T-helper 1 cell treated with Interleukin-12 subunit alpha and Interleukin-12 subunit beta and Interleukin-4 antibody, amounts not matched to agents 30 ng/mL and 1 ng/mL, for 36 hours (primary cell): ENCODE measurements around the gene MTARC1. TPM values are rescaled to one million over a fixed set of nuclear protein-coding genes. Genes with fewer than 3 reads are reported as not detected.

Experiments used
- intact Hi-C: fragments of 100-400 bp; cut with micrococcal nuclease; formaldehyde crosslinking; loops from one replicate; pipeline ENCODE4 v1.15.1; 2024
- total RNA-seq: library from RNA; stranded (reverse); gene quantifications from 2 replicates; pipeline ENCODE4 v1.2.3, GENCODE V29; 2022

Gene MTARC1
- total RNA-seq, 1 donor from 2014 or later: not detected

DNA sequence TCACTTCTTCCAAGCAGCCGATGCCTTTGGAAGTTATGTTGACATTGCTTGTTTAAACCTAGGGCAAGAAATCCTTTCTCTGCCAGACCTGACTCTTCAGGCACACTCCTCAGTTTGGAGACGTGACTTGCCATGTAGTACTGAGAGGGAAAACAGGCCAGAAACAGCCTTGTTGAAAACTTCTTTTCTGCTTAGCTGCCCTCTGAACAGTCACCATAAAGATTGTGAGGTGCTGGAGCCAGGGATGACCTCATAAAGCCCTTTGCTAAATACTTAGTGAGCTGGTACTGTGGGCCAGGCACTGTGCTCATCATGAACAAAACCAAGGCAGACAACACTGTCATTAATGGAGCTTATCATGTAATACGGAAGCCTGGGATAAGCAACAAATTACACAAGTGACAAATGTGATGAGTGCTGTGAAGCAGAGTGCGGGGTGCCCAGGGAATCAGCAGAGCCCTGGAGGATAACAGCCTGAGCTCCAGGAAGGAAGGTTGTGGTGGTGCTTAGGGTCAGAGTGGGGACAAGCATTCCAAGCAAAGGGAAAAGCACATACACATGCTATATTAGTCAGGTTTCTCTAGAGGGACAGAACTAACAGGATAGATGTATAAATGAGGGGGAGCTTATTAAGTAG, 42.4 kb downstream of the MTARC1 start:
- intact Hi-C loops: no loop called here

- intact Hi-C loops: no loop called here
Observed at GRCh38 chr1:220833436-220833835, 46.7 kb downstream of the MTARC1 start.

- intact Hi-C loops: no loop called here
Observed at GRCh38 chr1:220834155-220834870, 47.6 kb downstream of the MTARC1 start.

Other genes starting within 250 kb of the MTARC1 start
- gene C1orf115, start 96.5 kb upstream of the MTARC1 start, total RNA-seq: 0.32 and 0.37 TPM in 2 replicates
- not detected in 2 replicates for gene MTARC2, start 38.6 kb upstream of the MTARC1 start, total RNA-seq
- gene HLX, start 92.5 kb downstream of the MTARC1 start, total RNA-seq: 5.2 and 6.0 TPM in 2 replicates